Measurements from ENCODE around the gene GYPA.
"Not testable (repeated sequence)": the region's sequence is repeated elsewhere in the genome, so short reads cannot be mapped to it uniquely, and the experiment has no call there.

GYPA gene

GRCh38 chr4:144136189-144136588, 4.3 kb downstream of the GYPA start:
- H3K27ac ChIP-seq = not testable (repeated sequence)

- H3K27ac ChIP-seq = not testable (repeated sequence)
Measured at GRCh38 chr4:144130167-144130566, 10.4 kb downstream of the GYPA start.

- not testable (repeated sequence) for H3K27ac ChIP-seq
Measured at GRCh38 chr4:144129336-144129875, 11.1 kb downstream of the GYPA start.

GRCh38 chr4:144128709-144129320, 11.7 kb downstream of the GYPA start:
- not testable (repeated sequence) for H3K27ac ChIP-seq

- not testable (repeated sequence) for H3K27ac ChIP-seq
Measured at GRCh38 chr4:144125109-144125508, 15.4 kb downstream of the GYPA start.

GRCh38 chr4:144123982-144124635, 16.4 kb downstream of the GYPA start:
- H3K27ac ChIP-seq = not testable (repeated sequence)
- peak; percentile 16; the same call in 1 of the 2 replicates for TF ChIP-seq CTCF (conservative IDR thresholded peaks at IDR 0.05)

- not testable (repeated sequence) for H3K27ac ChIP-seq
Measured at GRCh38 chr4:144123269-144123668, 17.2 kb downstream of the GYPA start.

- not testable (repeated sequence) for H3K27ac ChIP-seq
Measured at GRCh38 chr4:144119752-144120151, 20.8 kb downstream of the GYPA start.

GRCh38 chr4:144115519-144115918, 25.0 kb downstream of the GYPA start:
- no peak for TF ChIP-seq CTCF (conservative IDR thresholded peaks at IDR 0.05)
- H3K27ac ChIP-seq = no peak overlapping the region

- TF ChIP-seq CTCF (conservative IDR thresholded peaks at IDR 0.05) = no peak
- H3K27ac ChIP-seq = no peak overlapping the region
Measured at GRCh38 chr4:144113546-144113945, 27.0 kb downstream of the GYPA start.

- TF ChIP-seq CTCF (conservative IDR thresholded peaks at IDR 0.05) = no peak
- no peak overlapping the region for H3K27ac ChIP-seq
Measured at GRCh38 chr4:144104509-144105130, 35.9 kb downstream of the GYPA start.

- not testable (repeated sequence) for H3K27ac ChIP-seq
Measured at GRCh38 chr4:144097776-144098175, 42.7 kb downstream of the GYPA start.

- H3K27ac ChIP-seq = not testable (repeated sequence)
Measured at GRCh38 chr4:144093995-144094394, 46.5 kb downstream of the GYPA start.

GRCh38 chr4:144091181-144091580, 49.3 kb downstream of the GYPA start:
- not testable (repeated sequence) for H3K27ac ChIP-seq

All from VCaP (cell line).